Esophagus mucosa (tissue), 1 donor: Measurements from ENCODE around the gene MEGF11. TPM values are rescaled to one million over a fixed set of nuclear protein-coding genes. Genes with fewer than 3 reads are reported as not detected.

Experiments
- ATAC-seq: fragments of 200-7000 bp; cut with Tn5 transposase; one replicate; pipeline ENCODE4 v1.9.1; 2020
- total RNA-seq: library from RNA; stranded (reverse); gene quantifications from one replicate; pipeline ENCODE4 v1.2.4, GENCODE V29; 2023
- donor health status: DM: yes; HTN: yes; CAD: no.

Gene MEGF11
- total RNA-seq, 1 donor from 2014 or later: not detected

DNA sequence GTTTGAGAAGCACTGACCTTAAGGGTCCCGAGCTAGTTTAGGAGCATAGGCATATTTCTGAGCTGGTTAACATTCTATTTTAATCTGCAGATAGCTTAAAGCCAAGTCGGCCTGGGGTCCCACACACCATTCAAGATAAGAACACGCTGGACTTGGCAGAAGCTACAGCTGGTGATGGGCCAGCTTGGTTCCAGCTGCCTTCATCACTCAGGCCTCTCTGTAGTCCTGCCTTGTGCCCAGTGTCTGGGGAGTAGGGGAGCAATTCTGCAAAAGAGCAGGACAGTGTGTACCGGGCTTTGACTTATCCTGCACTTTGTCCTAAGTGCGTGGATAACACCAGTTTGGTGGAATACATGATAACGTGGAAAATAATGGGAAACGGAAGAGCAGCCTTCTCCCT is 164.5 kb downstream of the MEGF11 start:
- no peak for ATAC-seq

DNA sequence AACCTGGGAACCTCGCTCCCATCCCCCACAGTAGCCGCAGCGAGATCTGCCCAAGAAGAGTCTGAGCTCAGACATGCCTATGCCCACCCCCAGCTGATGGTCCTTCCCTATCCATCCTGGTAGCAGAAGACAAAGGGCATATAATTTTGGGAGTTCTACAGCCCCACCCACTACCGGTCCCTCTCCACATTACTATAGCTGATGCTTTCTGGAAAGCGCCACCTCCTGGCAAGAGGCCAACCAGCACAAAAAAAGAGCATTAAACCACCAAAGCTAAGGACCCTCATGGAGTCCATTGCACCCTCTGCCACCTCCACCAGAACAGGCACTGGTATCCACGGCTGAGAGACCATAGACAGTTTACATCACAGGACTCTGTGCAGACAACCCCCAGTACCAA is 168.4 kb downstream of the MEGF11 start:
- no peak for ATAC-seq

DNA sequence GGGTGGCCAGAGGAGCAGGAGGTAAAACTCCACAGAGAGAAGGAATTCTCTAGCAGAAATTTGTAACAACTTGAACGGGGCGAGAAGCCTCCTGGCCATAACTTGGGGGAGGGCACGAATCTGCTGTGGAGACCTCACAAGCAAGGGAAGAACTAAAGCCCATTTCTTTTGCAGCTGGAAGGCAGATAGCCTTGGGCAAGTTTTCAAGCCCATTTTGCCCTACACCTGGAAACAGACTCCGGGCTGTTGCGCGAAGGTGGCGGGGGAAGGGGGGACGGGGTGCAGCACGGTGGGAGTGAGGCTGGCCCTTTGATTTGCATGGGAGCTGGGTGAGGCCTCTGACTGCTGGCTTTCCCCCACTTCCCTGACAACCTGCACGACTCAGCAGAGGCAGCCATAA is 168.8 kb downstream of the MEGF11 start:
- no peak for ATAC-seq

DNA sequence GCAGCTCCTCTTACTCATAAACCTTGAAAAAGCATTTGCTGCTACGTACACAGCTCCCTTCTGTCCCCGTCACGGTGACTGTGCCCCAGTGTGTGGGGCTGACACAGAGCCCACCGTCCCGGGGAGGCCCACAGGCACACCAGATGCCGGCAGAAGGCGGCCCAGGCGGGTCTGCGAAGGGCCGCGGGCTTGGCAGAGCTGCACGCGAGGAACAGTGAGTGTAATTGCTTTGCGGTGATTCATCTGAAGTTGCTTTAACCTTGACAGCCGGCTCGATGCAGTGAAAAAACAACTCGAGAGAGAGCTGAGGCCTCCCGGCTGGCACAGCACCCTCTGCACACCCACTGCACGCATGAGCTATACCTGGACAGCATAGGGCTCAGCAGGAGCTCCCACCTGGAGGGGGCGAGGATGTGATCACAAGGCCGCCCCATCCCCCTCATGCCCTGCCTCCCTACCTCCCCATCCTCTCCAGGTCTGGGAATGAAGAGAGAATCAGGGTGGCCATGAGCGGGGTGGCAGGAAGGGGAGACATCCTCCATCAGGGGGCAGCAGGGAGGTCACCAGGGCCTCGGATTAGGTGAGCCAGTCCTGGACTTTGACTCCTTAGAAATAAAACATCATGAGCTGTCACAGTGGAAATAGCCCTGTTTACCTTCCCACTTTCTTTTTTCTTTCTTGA is 172.7 kb downstream of the MEGF11 start:
- ATAC-seq: peak; percentile 33

DNA sequence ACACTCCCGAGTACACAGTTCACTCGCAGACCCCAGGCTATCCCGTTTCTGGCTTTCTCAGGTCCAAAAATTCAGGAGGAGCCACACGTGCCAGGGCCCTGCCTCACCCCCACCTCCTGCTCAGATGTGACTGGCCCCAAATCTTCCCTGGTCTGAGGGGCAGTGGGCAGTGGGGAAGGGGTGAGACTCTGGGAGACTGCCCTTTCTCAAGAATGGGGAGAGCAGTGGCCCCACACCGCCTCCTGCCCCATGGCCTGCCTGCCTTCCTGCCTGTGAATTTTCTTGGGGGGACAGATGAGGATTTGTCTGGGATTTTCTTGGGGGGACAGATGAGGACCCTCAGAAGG is 174.6 kb downstream of the MEGF11 start:
- ATAC-seq: no peak

DNA sequence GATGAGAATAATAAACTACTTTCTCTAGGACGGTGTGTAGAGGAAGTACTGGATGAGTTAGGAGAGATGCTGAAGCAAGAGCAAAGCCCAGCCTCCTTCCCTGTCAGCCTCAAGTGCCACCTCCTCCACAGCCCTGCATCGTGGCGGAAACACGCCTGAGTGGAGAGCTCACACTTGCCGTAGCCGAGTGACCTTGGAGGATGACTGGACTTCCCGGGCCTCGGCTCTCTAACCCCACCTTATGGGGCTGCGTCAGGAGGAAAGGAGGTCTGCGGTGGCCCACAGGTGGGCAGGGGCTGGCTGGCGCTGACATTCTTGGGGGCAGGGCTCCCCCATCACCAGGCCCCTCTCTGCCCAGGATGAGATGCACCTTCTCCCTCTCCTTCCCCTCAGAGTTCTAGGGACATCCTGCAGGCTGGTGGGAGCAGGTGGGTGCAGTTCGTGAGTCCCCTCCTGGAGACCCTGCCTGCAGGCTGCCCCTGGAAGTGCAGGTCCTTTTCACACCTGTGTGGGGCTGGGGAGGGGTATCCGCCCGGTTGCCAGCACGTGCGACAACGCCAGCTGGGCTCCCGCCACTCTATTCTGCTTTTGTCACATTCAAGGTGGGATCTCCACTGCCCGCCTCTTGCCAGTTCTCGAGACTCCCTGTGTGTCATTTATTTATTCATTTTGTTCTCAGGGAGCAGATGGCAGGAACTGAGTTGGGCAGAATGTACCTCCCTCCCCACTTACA is 175.2 kb downstream of the MEGF11 start:
- ATAC-seq: no peak

DNA sequence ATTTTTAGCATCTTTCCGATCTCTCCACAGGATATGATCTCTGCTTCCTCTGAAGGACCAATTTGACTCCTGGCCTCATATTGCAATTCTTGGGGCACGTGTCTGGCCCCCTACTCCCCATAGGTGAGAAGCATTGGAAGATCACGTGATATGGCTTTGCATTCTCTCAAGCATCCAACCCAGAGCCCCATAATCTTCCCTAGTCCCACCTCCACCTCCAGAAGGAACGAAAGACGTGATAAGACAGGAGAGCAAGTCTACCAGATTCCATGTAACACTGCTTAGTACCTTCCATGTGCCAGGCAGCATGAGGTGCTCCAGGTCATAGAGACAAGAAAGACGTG is 176.3 kb downstream of the MEGF11 start:
- no peak for ATAC-seq

DNA sequence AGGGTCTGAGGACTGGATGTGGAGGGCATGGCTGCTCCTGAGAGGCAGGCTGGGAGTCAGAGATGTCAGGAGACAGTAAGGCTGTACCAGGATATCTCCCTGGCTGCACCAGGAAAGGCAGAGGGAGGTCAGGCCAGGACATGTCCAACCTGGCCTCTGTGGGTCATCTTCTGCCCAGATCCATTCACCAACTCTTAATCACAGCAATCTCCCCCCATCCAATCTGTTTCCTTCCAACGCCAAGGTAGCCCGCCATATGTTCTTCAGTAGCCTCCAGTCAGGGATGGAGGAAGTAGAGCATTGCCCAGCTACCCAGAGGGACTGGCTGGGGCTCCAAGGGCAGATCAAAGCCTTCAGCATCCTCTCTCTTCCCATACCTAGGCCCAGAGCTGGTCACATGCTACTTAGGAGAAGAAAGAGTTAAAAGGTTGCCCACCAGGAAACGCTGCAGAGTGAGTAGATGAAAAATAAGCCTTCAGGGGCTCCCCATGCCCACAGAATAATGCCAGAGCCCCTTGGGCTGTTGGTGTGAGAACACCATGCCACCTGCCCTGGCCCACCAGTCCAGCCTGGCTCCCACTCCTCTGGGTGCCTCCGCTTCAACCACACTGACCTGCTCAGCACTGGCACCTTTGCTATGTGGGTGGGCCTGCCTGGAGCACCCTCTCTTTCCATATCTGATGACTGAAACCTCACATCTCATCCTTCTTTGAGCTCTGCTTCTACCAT is 176.8 kb downstream of the MEGF11 start:
- ATAC-seq: no peak

DNA sequence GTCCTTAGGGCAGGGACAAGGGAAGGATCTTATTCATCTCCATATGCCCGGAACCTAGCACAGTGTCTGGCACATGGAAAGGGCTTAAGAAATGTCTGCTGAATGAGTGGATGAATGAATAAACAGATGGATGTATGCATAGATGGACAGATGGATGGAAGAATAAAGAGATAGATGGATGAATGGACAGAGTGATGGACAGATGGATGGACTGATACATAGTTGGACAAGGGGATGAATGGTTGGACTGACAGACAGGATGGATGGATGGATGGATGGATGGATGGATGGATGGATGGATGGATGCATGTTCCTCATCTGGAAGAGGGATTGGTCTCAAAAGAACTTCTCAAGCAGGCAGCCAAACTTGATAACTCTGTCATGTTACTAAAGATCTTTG is 177.6 kb downstream of the MEGF11 start:
- ATAC-seq: no peak

DNA sequence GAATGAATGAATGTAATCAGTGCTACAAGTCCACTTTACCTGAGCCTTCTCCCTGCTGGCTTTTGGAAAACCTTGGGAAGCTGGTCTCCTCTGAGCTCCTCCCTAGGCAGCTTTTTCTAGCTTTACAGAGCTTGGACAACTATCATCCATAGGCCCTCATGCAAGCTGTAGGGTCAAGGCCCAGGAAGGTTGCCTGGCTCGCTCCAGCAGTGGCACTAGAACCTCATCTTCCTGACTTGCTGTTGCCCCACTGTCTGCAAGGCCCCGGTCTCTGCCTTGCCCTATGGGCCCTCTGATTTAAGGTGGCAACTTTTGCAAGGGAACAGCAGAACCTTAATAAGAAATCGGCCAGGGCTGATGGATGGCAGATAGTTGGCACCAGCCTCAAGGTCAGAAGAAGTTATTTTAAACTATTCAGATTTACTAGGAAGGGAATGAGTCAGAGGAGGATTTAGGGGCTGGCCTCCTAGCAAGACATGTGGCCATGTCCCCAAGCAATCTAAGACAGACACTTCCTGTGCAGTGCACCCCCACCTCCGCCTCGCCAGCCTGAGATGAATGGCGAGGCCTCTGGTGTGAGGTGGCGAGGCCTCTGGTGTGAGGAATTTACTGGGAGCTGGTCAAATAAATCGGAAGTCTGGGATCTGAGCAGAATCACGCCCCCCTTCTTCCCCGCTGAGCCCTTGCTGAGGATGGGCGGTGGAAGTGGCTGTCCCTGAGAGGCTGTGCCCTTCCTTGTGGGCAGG is 180.8 kb downstream of the MEGF11 start:
- ATAC-seq: no peak

DNA sequence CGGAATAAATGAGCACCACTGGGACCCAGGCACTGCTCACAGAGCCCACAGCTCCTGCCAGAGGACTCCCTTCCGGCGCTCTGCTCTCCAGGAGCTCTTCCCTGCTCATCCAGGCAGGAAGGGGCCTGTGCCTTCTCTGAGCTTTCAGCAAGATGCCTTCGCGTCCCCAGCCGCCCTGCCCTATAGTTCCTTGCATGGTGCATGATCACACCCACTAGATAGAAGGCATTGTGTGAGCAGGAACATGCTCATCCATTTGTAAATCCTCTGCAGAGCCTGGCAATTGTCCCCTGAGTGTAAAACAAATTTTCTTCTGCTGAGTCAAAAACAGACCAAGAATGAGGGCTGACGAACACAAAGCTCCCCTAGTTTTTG is 181.6 kb downstream of the MEGF11 start:
- peak; percentile 56 for ATAC-seq

DNA sequence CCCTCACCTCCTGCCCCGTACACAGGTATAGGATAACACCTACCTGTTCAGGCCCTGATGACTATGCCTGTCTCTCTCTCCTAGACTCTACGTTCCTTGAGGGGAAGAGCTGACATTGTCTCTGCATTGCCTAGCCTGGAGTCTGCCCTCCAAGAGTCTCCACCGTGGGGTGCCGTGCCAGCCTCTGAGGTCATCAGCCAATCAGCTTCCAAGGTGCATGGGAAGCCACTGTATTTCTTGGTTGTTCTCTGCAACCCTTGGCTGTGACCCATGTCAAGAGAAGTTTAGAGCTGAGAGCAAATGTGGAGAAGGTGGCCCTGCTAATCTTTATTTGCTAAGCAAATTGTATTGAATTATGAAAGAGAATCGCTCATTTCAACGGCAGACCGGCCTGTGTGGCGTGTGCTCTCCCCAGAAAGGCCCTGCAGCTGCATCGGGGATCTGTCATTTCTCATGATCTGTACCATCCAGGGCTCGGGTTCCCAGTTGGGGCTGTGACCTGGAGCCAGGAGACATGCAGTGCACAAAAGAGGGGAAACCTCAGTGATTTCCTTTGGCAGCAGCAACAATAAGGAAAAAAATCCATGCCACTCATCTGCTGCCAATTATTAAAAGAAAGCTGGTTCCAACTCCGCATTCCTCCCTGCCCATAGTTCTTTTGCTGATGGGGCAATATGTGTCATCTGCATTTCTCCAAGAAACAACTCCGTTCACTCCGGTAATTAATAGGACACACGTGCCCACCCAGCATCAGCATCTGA is 182.2 kb downstream of the MEGF11 start:
- peak; percentile 34 for ATAC-seq

DNA sequence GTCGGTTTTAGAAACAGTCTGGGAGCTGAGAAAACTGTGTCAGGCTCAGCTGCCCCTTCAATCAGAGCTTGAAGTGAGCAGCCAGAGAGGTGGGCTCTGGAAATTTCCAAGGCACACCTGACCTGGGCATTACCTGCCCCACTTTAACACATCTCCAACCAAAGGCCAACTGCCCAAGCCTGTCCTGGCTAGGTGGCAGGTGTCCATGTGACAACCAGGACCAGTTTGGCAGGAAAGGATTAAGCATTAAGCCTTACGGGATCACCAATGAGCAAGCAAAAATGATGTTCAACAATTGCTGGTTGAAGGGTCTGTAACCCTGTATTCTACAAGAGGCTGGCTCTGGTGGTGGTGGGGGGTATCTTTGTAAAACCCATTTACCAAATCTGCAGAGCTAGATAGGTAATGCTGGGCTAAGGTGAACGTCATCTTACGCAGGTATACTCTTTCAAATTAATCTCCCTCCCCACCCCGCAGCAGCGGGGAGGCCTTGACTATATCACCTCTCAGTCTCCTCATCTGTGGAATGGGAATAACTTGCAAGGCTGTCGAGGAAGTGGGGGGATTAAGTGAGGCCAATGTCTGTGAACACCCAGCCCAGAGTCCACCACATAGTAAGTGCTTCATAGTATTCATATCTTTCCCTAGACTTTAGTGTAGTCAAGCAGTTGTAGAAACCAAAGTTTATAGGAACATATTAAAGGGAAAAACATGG is 183.2 kb downstream of the MEGF11 start:
- ATAC-seq: peak; percentile 72

DNA sequence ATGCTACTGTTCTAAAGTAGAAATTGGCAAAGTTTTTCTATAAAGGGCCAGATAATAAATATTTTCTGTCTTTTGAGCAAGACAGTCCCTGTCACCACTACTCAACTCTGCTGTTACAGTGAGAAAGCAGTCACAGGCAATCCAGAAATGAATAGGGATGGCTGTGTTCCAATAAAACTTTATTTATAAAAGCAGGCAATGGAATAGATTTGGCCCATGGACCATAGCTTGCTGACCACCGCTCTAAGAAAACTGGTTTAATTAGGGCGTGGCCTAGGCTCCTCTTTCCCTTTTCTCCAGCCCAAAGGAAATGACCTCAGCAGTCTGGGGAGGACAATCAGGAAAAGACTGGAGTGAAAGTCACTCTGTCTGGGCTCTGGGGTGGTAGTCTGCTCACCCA is 183.8 kb downstream of the MEGF11 start:
- ATAC-seq: no peak

DNA sequence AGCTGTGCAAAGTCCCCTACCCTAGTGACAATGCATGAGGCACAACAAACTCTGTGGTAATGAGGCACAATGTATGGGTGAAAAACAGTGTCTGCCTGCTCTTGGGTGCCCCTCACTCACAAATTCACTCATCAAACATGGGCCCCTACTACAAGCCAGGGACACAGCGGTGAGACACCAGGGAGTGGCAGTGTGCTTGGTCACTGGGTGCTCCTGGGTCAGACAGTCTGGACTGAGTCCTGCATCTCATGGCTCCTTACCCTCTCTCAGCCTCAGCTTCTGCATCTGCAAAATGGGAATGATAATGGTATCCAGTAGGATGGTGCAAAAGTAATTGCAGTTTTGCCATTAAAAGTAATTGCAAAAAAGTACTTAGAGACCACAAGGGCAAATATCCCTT is 184.7 kb downstream of the MEGF11 start:
- no peak for ATAC-seq

DNA sequence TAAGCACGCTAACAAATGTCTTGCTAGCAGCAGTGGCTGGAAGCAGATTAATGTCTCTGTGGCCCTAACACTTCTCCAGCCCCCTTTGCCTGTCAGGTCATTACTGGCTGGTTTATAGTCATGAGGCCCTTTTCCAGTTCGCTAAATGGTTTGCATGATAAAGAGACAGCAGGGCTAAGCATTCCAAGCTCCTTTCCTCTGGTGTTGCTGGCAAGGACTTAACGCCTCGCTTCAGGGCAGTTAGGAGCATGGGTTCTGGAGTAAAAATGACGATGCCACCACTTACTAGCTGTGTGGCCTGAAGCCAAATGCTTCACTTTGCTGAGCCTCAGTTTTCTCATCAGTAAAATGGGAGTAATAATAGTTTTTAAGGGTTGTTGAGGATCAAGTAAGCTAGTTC is 185.9 kb downstream of the MEGF11 start:
- ATAC-seq: no peak

DNA sequence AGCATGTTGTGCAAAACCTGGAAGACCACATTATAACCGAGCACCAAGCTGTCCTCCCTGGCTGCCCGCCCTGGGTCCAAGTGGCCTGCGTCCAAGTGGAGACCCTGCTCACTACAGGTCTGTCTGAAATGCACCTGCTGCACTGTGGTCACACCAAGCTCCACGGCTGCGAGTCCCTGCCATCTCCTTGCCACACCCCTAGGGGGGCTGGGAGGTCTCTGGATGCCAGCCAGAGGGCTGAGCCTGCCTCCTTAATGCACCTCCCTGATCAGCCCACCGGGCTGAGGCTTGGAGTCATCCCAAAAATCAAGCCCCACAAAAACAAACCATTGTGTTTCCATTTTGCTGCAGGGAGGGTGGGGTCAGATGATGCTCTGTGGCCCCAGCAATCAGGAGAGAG is 187.1 kb downstream of the MEGF11 start:
- ATAC-seq: no peak

DNA sequence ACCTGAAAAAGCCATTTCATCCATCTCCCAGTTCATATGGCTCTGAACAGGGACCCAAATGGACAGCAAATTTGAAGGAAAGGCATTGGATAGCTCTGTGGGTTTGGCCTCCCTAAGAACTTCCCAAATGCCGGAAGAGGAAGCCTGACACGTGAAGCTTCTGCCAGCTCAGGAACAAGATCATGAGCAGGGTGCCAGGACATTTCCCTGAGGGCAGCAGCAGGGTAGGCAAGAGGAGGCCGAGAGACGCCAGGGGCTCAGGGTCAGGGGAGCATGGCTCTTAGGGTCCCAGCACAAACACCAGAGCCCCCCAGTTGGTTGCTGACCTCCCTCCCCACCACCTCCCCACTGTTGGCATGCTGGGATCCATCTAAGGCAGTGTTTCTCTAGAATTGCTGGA is 187.5 kb downstream of the MEGF11 start:
- ATAC-seq: no peak

DNA sequence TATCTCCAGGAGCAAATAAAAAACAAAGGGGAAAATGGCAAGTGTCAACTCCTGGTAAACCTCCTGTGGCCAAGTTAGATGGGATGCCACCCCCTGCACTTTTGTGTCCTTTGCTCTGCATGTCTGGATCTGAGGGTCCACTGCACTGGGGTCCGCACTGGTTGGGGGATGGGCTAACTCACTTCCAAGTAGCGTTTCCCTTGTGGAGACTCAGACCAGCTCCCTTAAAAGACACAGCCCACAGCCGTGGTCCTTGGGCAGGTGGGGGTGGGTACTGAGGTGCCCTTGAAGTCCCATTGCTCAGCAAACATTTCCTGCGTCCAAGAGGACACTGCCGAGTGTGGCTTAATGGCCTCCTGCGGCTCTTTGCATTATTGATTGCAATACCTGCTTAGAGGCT is 188.2 kb downstream of the MEGF11 start:
- ATAC-seq: no peak

DNA sequence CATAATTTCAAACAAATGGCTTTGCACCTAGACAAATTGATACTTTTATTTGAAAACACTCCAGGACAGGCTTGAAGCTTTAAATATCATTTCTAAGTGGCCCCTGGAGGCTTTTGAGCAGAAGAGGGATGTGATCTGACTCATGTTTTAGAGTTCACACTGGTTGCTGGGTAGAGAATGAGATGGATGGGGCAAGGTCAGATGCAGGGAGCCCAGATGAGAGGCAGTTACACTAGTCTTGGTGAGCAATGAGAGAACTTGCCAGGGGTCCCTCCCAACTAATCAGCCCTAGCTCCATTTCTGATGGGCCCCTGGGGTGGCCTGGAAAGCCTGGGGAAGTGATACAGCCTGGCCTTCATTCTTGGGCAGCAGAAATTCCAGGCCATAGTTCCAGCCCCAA is 190.4 kb downstream of the MEGF11 start:
- no peak for ATAC-seq

DNA sequence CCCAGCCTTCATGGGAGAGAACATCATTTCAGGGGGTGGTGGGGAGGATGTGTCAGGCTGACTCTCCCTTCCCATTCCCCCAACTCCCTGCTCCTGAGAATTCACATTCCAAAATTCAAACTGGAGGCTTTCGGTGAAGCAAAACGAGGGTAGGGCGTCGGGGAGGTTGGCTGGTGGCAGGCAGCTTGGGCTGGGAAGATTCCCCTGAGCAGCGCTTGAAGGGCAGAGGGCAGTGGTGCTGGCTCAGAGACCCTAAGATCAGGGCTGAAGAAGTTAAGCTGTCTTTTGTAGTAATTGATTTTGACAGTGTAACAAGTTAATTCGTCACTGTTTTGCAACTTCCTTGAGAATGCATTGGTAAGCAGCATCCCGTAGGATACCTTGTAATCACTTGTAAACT is 196.5 kb downstream of the MEGF11 start:
- ATAC-seq: no peak

DNA sequence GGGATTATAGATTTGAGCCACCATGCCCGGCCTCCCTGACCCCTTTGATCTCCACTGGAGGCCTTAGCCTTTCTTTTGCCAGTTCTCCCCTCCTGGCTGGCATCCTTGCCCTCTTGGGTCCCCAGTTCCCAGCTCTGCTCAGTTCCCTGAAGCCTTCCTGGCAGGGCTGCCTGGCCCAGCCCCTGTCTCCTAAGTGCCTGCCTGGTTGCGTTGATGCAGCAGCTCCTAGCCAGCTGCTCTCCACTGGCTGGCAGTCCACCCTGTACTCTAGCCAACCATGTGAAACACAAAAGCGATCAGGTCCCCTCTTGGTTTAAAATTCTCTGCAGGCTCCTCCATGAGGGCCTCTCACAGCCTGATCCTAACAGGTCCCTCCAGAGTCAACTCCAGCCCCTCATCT is 199.6 kb downstream of the MEGF11 start:
- no peak for ATAC-seq
